Measurements from ENCODE around the gene TLE1. TPM values are rescaled to one million over a fixed set of nuclear protein-coding genes. Genes with fewer than 3 reads are reported as not detected.

TLE1 gene
- total RNA-seq, 1 experiment from 2014 or later: 21.9 TPM

DNA sequence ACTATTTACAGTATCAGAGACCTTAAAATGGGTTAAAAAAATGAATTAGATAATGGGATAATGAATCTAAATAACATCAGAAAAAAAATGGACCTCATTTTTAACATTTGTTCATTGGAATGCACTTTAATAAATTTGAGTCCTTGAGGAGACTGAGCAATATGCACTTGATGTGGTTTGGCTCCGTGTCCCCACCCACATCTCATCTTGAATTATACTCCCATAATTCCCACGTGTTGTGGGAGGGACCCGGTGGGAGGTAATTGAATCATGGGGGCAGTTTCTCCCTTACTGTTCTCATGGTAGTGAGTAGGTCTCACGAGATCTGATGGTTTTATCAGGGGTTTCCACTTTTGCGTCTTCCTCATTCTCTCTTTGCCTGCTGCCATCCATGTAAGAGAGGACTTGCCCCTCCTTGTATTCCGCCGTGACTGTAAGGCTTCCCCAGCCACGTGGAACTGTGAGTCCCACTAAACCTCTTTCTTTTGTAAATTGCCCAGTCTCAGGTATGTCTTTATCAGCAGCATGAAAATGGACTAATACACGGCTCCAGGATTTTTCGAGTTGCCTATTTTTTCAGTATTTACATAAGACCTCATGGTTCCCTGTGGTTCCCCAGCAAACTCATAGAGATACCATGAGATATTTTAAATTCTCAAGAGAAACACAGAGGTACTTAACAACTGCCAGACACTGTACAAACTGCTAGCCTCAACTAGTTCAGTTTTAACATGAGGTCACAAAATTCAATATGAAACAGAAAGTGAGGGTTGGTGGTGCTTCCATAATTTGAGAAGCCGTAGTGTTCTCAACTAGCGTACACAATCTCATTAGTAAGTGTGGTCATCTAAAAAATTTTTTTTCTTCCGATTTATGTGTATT lies 128.3 kb downstream of the TLE1 start:
- H3K27me3 Mint-ChIP-seq (ENCODE audit: insufficient read depth, unreplicated experiment): no peaks in the 10 kb centered on the region
- intact Hi-C loops (cut with micrococcal nuclease): no loop called here
- ChIA-PET POLR2A (no interaction called here), CTCF (no interaction called here)
- TF ChIP-seq CTCF (IDR thresholded peaks at IDR 0.05; ENCODE audit: unreplicated experiment): no peak
- DNase-seq (ENCODE audit: unreplicated experiment): no peak
- peak overlapping the region; percentile 22 for H3K27ac Mint-ChIP-seq (ENCODE audit: low read depth, unreplicated experiment)
- H3K36me3 Mint-ChIP-seq (ENCODE audit: insufficient read depth, unreplicated experiment): no peaks in the 10 kb centered on the region
- no peak overlapping the region for H3K4me3 Mint-ChIP-seq (ENCODE audit: unreplicated experiment)
- H3K4me1 Mint-ChIP-seq (ENCODE audit: insufficient read depth, unreplicated experiment): peaks cover 45% of the 10 kb centered on the region
- no peaks in the 10 kb centered on the region for H3K9me3 Mint-ChIP-seq (ENCODE audit: unreplicated experiment)
- no TSS peak for BruUV-seq (replicated peaks)

- Mint-ChIP-seq H3K27ac (ENCODE audit: low read depth, unreplicated experiment) (peak overlapping the region; percentile 88), H3K36me3 (ENCODE audit: insufficient read depth, unreplicated experiment) (no peaks in the 10 kb centered on the region), H3K9me3 (ENCODE audit: unreplicated experiment) (no peaks in the 10 kb centered on the region), H3K4me1 (ENCODE audit: insufficient read depth, unreplicated experiment) (peaks cover 45% of the 10 kb centered on the region), H3K4me3 (ENCODE audit: unreplicated experiment) (peak overlapping the region; percentile 8), H3K27me3 (ENCODE audit: insufficient read depth, unreplicated experiment) (no peaks in the 10 kb centered on the region)
- TF ChIP-seq CTCF (IDR thresholded peaks at IDR 0.05; ENCODE audit: unreplicated experiment): no peak
- intact Hi-C loops (cut with micrococcal nuclease): no loop called here
- ChIA-PET POLR2A (no interaction called here), CTCF (no interaction called here)
- no TSS peak for BruUV-seq (replicated peaks)
- peak; percentile 74 for DNase-seq (ENCODE audit: unreplicated experiment)
These were observed 129.6 kb downstream of the TLE1 start for GRCh38 chr9:81559709-81560108.

GRCh38 chr9:81559197-81559596 lies 130.2 kb downstream of the TLE1 start:
- intact Hi-C loops (cut with micrococcal nuclease): no loop called here
- no peaks in the 10 kb centered on the region for H3K27me3 Mint-ChIP-seq (ENCODE audit: insufficient read depth, unreplicated experiment)
- ChIA-PET CTCF (interaction anchor here (0.8 kb wide), 1 partner anchor 452 kb away, joined by 5 read pairs; no protein-coding TSS in a partner anchor), POLR2A (no interaction called here)
- no TSS peak for BruUV-seq (replicated peaks)
- peaks cover 45% of the 10 kb centered on the region for H3K4me1 Mint-ChIP-seq (ENCODE audit: insufficient read depth, unreplicated experiment)
- H3K9me3 Mint-ChIP-seq (ENCODE audit: unreplicated experiment): no peaks in the 10 kb centered on the region
- no peak for TF ChIP-seq CTCF (IDR thresholded peaks at IDR 0.05; ENCODE audit: unreplicated experiment)
- H3K36me3 Mint-ChIP-seq (ENCODE audit: insufficient read depth, unreplicated experiment): no peaks in the 10 kb centered on the region
- H3K4me3 Mint-ChIP-seq (ENCODE audit: unreplicated experiment): no peak overlapping the region
- H3K27ac Mint-ChIP-seq (ENCODE audit: low read depth, unreplicated experiment): peak overlapping the region; percentile 88
- DNase-seq (ENCODE audit: unreplicated experiment): no peak

DNA sequence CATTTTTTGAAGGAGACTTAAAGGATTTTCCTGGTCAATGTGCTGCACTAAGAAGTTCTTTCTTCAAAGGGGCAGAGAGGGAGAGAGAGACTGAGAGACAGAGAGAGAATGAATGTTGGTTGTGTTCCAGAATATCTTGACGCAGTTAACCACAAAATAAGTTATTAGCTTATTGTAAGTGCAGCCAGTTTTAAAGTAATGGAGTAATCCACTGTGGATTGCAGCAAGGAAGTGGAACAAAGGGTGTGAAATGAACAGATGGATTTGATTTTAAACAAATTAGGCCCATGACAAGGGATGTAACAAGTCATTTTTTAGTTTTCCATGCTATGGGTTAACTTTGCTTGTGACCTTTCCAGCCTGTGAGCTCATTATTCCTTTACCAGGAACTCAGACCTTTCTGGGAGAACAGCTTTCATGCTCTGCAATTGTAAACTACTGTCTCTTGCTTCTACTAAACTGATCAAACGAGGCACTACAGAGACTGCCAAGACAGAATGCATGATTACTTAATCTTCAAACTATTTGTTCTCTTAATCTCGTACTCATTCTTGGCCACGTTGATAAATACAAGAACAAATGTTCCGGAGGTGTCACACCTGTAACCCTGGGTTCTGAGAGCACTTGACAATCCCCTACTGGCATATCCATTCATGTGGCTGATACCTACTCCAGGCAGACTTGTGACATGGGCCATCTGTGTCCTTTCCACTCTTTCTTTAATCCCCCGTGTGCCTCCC lies 131.1 kb downstream of the TLE1 start:
- ChIA-PET CTCF (interaction anchor here (0.6 to 1.5 kb wide), 3 partner anchors 34 to 453 kb away, joined by 3 to 5 read pairs (median 5); no protein-coding TSS in a partner anchor), POLR2A (interaction anchor here (0.6 to 1.0 kb wide), 3 partner anchors 11 to 1764 kb away, joined by 3 to 6 read pairs (median 6); no protein-coding TSS in a partner anchor)
- intact Hi-C loops (cut with micrococcal nuclease): no loop called here
- no TSS peak for BruUV-seq (replicated peaks)
- no peak for TF ChIP-seq CTCF (IDR thresholded peaks at IDR 0.05; ENCODE audit: unreplicated experiment)
- Mint-ChIP-seq H3K4me1 (ENCODE audit: insufficient read depth, unreplicated experiment) (peaks cover 41% of the 10 kb centered on the region), H3K27ac (ENCODE audit: low read depth, unreplicated experiment) (peak overlapping the region; percentile 88), H3K4me3 (ENCODE audit: unreplicated experiment) (peak overlapping the region; percentile 38), H3K9me3 (ENCODE audit: unreplicated experiment) (no peaks in the 10 kb centered on the region), H3K36me3 (ENCODE audit: insufficient read depth, unreplicated experiment) (no peaks in the 10 kb centered on the region), H3K27me3 (ENCODE audit: insufficient read depth, unreplicated experiment) (no peaks in the 10 kb centered on the region)
- peak; percentile 46 for DNase-seq (ENCODE audit: unreplicated experiment)

All from MCF 10A (cell line).